ENCODE results near the gene HMGN2.

DNA sequence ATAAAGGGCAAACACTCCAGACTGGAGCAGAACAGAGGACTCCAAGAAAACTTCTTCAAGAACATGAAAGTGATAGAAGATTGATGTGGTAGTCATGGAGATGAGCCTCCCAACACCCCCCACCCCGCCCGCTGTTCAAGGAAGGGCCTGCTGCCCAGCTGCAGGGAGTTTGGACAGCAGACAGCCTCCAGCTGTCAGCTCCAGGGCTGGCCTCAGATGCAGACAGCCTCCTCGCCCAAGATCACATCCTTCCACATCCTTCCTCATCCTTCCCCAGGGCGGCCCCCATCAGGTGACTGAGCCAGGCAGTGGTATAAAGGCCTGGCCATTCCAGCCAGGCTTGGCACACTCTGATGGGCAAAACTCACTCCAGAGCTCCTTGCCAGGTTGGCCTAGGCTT lies 24.6 kb downstream of the HMGN2 start:
- TF ChIP-seq YY1 (IDR thresholded peaks at IDR 0.05; ENCODE audit: insufficient read depth, insufficient read length) (no peak), ZNF274 (IDR thresholded peaks at IDR 0.05; ENCODE audit: low read depth, low read length) (no peak), SUZ12 (IDR thresholded peaks at IDR 0.05; ENCODE audit: extremely low read depth, insufficient read depth, insufficient read length) (no peak)
